Cortex of kidney (tissue), 1 donor: ENCODE measurements around the gene PHLDB1.
"Not testable (repeated sequence)": the region's sequence is repeated elsewhere in the genome, so short reads cannot be mapped to it uniquely, and the experiment has no call there.

Experiments
- DNase-seq: peaks from one replicate; lab custom pipeline; 2025; lab: John Stamatoyannopoulos, UW

The PHLDB1 gene

GRCh38 chr11:118606157-118606843, 1.1 kb upstream of the PHLDB1 start:
- no peak for DNase-seq

GRCh38 chr11:118606844-118607228, 579 bp upstream of the PHLDB1 start:
- DNase-seq = no peak

- DNase-seq = no peak
Measured at GRCh38 chr11:118608360-118609227, 1.2 kb downstream of the PHLDB1 start.

- DNase-seq = no peak
Measured at GRCh38 chr11:118609380-118610224, 2.2 kb downstream of the PHLDB1 start.

GRCh38 chr11:118610225-118610772, 2.9 kb downstream of the PHLDB1 start:
- DNase-seq = no peak

- DNase-seq = no peak
Measured at GRCh38 chr11:118610773-118611432, 3.5 kb downstream of the PHLDB1 start.

GRCh38 chr11:118611433-118611795, 4.0 kb downstream of the PHLDB1 start:
- DNase-seq = not testable (repeated sequence)

GRCh38 chr11:118612378-118612777, 5.0 kb downstream of the PHLDB1 start:
- no peak for DNase-seq

GRCh38 chr11:118614511-118614910, 7.1 kb downstream of the PHLDB1 start:
- no peak for DNase-seq

- DNase-seq = no peak
Measured at GRCh38 chr11:118615282-118615975, 8.0 kb downstream of the PHLDB1 start.

GRCh38 chr11:118615976-118616371, 8.6 kb downstream of the PHLDB1 start:
- DNase-seq = no peak

- DNase-seq = no peak
Measured at GRCh38 chr11:118618115-118618990, 10.9 kb downstream of the PHLDB1 start.

- no peak for DNase-seq
Measured at GRCh38 chr11:118618991-118619375, 11.6 kb downstream of the PHLDB1 start.

GRCh38 chr11:118619444-118620197, 12.2 kb downstream of the PHLDB1 start:
- DNase-seq = no peak

GRCh38 chr11:118620529-118621070, 13.2 kb downstream of the PHLDB1 start:
- DNase-seq = no peak

- DNase-seq = no peak
Measured at GRCh38 chr11:118621071-118621783, 13.8 kb downstream of the PHLDB1 start.

- DNase-seq = no peak
Measured at GRCh38 chr11:118621784-118622375, 14.5 kb downstream of the PHLDB1 start.
